ENCODE measurements around the gene TMEM178A.

GRCh38 chr2:39706945-39707344 is 41.2 kb downstream of the TMEM178A start:
- TF ChIP-seq CHD7 (IDR thresholded peaks at IDR 0.05; ENCODE audit: insufficient replicate concordance, low read length) (no peak), POLR2A (IDR thresholded peaks at IDR 0.05; ENCODE audit: control extremely low read depth in 1 of 2, low read depth in 2 of 2, low read length in 2 of 2) (no peak)

Measured in H1 (cell line).